Measurements from ENCODE around the gene SIMC1. TPM values are rescaled to one million over a fixed set of nuclear protein-coding genes. Genes with fewer than 3 reads are reported as not detected.

Gene SIMC1
- total RNA-seq, 2 experiments from 2014 or later, result 28.4 to 30.3 TPM

- DNase-seq, result no peak
- no peaks in the 10 kb centered on the region for H3K27me3 Mint-ChIP-seq (ENCODE audit: low read depth)
- H3K36me3 Mint-ChIP-seq (ENCODE audit: low read depth), result peaks cover 20% of the 10 kb centered on the region
- no peak overlapping the region for H3K27ac Mint-ChIP-seq
- intact Hi-C loops (cut with micrococcal nuclease), result loop anchor here (5.0 kb wide), 2 partner anchors 705 to 840 kb away; partner anchors contain the start of gene HRH2
- peaks cover 32% of the 10 kb centered on the region for H3K4me1 Mint-ChIP-seq (ENCODE audit: low read depth)
- H3K4me3 Mint-ChIP-seq, result peak overlapping the region; percentile 99
- CTCF ChIA-PET, result interaction anchor here (0.6 to 1.6 kb wide), 5 partner anchors 24 to 211 kb away, joined by 3 to 5 read pairs (median 3); no protein-coding TSS in a partner anchor
- no peaks in the 10 kb centered on the region for H3K9me3 Mint-ChIP-seq
These were observed 123.9 kb downstream of the SIMC1 start for GRCh38 chr5:176362233-176362490.

GRCh38 chr5:176364765-176365350, 126.6 kb downstream of the SIMC1 start:
- CTCF ChIA-PET, result no interaction called here
- Mint-ChIP-seq H3K9me3 (no peaks in the 10 kb centered on the region), H3K4me1 (ENCODE audit: low read depth) (peaks cover 15% of the 10 kb centered on the region), H3K27ac (no peak overlapping the region), H3K27me3 (ENCODE audit: low read depth) (no peaks in the 10 kb centered on the region), H3K36me3 (ENCODE audit: low read depth) (peaks cover 4% of the 10 kb centered on the region), H3K4me3 (peak overlapping the region; percentile 68)
- DNase-seq, result peak; percentile 48
- intact Hi-C loops (cut with micrococcal nuclease), result loop anchor here (5.0 kb wide), 3 partner anchors 708 to 1767 kb away; partner anchors contain the start of genes HRH2 and RMND5B

- H3K4me3 Mint-ChIP-seq, result peak within 1 kb of the TSS; percentile 68
- no peaks in the 10 kb centered on the region for H3K9me3 Mint-ChIP-seq
- no peak within 1 kb of the TSS for H3K27ac Mint-ChIP-seq
- H3K27me3 Mint-ChIP-seq (ENCODE audit: low read depth), result no peaks in the 10 kb centered on the region
- intact Hi-C loops (cut with micrococcal nuclease), result loop anchor here (5.0 kb wide), 1 partner anchor 1767 kb away; the partner anchor contains the start of gene RMND5B
- DNase-seq, result peak; percentile 24
- peaks cover 3% of the 10 kb centered on the region for H3K36me3 Mint-ChIP-seq (ENCODE audit: low read depth)
- peaks cover 15% of the 10 kb centered on the region for H3K4me1 Mint-ChIP-seq (ENCODE audit: low read depth)
- CTCF ChIA-PET, result no interaction called here
These were observed 127.4 kb downstream of the SIMC1 start, which contains the start of gene ARL10 for GRCh38 chr5:176365351-176366231. Gene ARL10 (plus strand): TSS chr5:176365487. CDS start chr5:176365564, 77 bp downstream.

GRCh38 chr5:176366232-176366894, 128.1 kb downstream of the SIMC1 start:
- CTCF ChIA-PET, result interaction anchor here (0.6 kb wide), 1 partner anchor 123 kb away, joined by 5 read pairs; no protein-coding TSS in a partner anchor

GRCh38 chr5:176368726-176369125, 130.5 kb downstream of the SIMC1 start:
- intact Hi-C loops (cut with micrococcal nuclease), result loop anchor here (5.0 kb wide), 1 partner anchor 1764 kb away; the partner anchor contains the start of gene RMND5B
- Mint-ChIP-seq H3K4me3 (no peak overlapping the region), H3K36me3 (ENCODE audit: low read depth) (peaks cover 5% of the 10 kb centered on the region), H3K9me3 (no peaks in the 10 kb centered on the region), H3K27ac (no peak overlapping the region), H3K4me1 (ENCODE audit: low read depth) (peaks cover 5% of the 10 kb centered on the region), H3K27me3 (ENCODE audit: low read depth) (no peaks in the 10 kb centered on the region)
- no peak for DNase-seq
- CTCF ChIA-PET, result no interaction called here

More at GRCh38 chr5:176366232-176366894, 128.1 kb downstream of the SIMC1 start:
- intact Hi-C loops (cut with micrococcal nuclease), result loop anchor here (5.0 kb wide), 1 partner anchor 1766 kb away; the partner anchor contains the start of gene RMND5B
- no peaks in the 10 kb centered on the region for H3K27me3 Mint-ChIP-seq (ENCODE audit: low read depth)
- no peaks in the 10 kb centered on the region for H3K9me3 Mint-ChIP-seq
- H3K4me3 Mint-ChIP-seq, result peak overlapping the region; percentile 58
- peaks cover 15% of the 10 kb centered on the region for H3K4me1 Mint-ChIP-seq (ENCODE audit: low read depth)
- DNase-seq, result no peak
- H3K27ac Mint-ChIP-seq, result no peak overlapping the region
- H3K36me3 Mint-ChIP-seq (ENCODE audit: low read depth), result peaks cover 5% of the 10 kb centered on the region

GRCh38 chr5:176369934-176370711, 131.9 kb downstream of the SIMC1 start:
- CTCF ChIA-PET, result interaction anchor here (1.2 kb wide), 1 partner anchor 12 kb away, joined by 3 read pairs; no protein-coding TSS in a partner anchor
- no peak overlapping the region for H3K27ac Mint-ChIP-seq
- no peaks in the 10 kb centered on the region for H3K9me3 Mint-ChIP-seq
- no peaks in the 10 kb centered on the region for H3K27me3 Mint-ChIP-seq (ENCODE audit: low read depth)
- intact Hi-C loops (cut with micrococcal nuclease), result loop anchor here (5.0 kb wide), 1 partner anchor 1762 kb away; the partner anchor contains the start of gene RMND5B
- peaks cover 3% of the 10 kb centered on the region for H3K4me1 Mint-ChIP-seq (ENCODE audit: low read depth)
- peaks cover 5% of the 10 kb centered on the region for H3K36me3 Mint-ChIP-seq (ENCODE audit: low read depth)
- H3K4me3 Mint-ChIP-seq, result no peak overlapping the region
- DNase-seq, result no peak

GRCh38 chr5:176371621-176372539, 133.7 kb downstream of the SIMC1 start:
- Mint-ChIP-seq H3K9me3 (no peaks in the 10 kb centered on the region), H3K36me3 (ENCODE audit: low read depth) (peaks cover 8% of the 10 kb centered on the region), H3K4me3 (no peak overlapping the region), H3K27me3 (ENCODE audit: low read depth) (no peaks in the 10 kb centered on the region), H3K27ac (no peak overlapping the region), H3K4me1 (ENCODE audit: low read depth) (no peaks in the 10 kb centered on the region)
- CTCF ChIA-PET, result interaction anchor here (1.1 kb wide), 1 partner anchor 14 kb away, joined by 3 read pairs; no protein-coding TSS in a partner anchor
- no peak for DNase-seq
- intact Hi-C loops (cut with micrococcal nuclease), result no loop called here

GRCh38 chr5:176373100-176373818, 135.0 kb downstream of the SIMC1 start:
- intact Hi-C loops (cut with micrococcal nuclease), result no loop called here
- H3K27me3 Mint-ChIP-seq (ENCODE audit: low read depth), result no peaks in the 10 kb centered on the region

GRCh38 chr5:176379881-176380280, 141.7 kb downstream of the SIMC1 start:
- no peak overlapping the region for H3K4me3 Mint-ChIP-seq
- intact Hi-C loops (cut with micrococcal nuclease), result no loop called here
- H3K27ac Mint-ChIP-seq, result no peak overlapping the region
- H3K27me3 Mint-ChIP-seq (ENCODE audit: low read depth), result no peaks in the 10 kb centered on the region
- peaks cover 37% of the 10 kb centered on the region for H3K36me3 Mint-ChIP-seq (ENCODE audit: low read depth)
- no peak for DNase-seq
- peaks cover 2% of the 10 kb centered on the region for H3K4me1 Mint-ChIP-seq (ENCODE audit: low read depth)
- no peaks in the 10 kb centered on the region for H3K9me3 Mint-ChIP-seq
- CTCF ChIA-PET, result no interaction called here

More at GRCh38 chr5:176373100-176373818, 135.0 kb downstream of the SIMC1 start:
- CTCF ChIA-PET, result no interaction called here
- no peaks in the 10 kb centered on the region for H3K9me3 Mint-ChIP-seq
- no peak for DNase-seq
- H3K36me3 Mint-ChIP-seq (ENCODE audit: low read depth), result peaks cover 6% of the 10 kb centered on the region
- no peak overlapping the region for H3K27ac Mint-ChIP-seq
- H3K4me3 Mint-ChIP-seq, result no peak overlapping the region
- H3K4me1 Mint-ChIP-seq (ENCODE audit: low read depth), result no peaks in the 10 kb centered on the region

- intact Hi-C loops (cut with micrococcal nuclease), result no loop called here
- H3K27me3 Mint-ChIP-seq (ENCODE audit: low read depth), result no peaks in the 10 kb centered on the region
- H3K9me3 Mint-ChIP-seq, result no peaks in the 10 kb centered on the region
- CTCF ChIA-PET, result interaction anchor here (1.1 kb wide), 1 partner anchor 11 kb away, joined by 3 read pairs; no protein-coding TSS in a partner anchor
- H3K27ac Mint-ChIP-seq, result no peak overlapping the region
- H3K36me3 Mint-ChIP-seq (ENCODE audit: low read depth), result peaks cover 47% of the 10 kb centered on the region
- no peak overlapping the region for H3K4me3 Mint-ChIP-seq
- H3K4me1 Mint-ChIP-seq (ENCODE audit: low read depth), result peaks cover 15% of the 10 kb centered on the region
- no peak for DNase-seq
These were observed 143.2 kb downstream of the SIMC1 start for GRCh38 chr5:176381423-176381822.

Measured in activated naive CD4-positive, alpha-beta T cell treated with anti-CD3 and anti-CD28 coated beads for 36 hours (primary cell).